Measurements from ENCODE around the gene DRAM1. TPM values are rescaled to one million over a fixed set of nuclear protein-coding genes. Genes with fewer than 3 reads are reported as not detected.
A peak's percentile ranks its signal among the peaks of the same experiment; 100 is the strongest.

DRAM1 gene
- total RNA-seq, 3 donors from 2014 or later (not counting 1 experiment from before 2014, with no cell fraction given): 9.8 to 10.5 (median 10.0) TPM

DNA sequence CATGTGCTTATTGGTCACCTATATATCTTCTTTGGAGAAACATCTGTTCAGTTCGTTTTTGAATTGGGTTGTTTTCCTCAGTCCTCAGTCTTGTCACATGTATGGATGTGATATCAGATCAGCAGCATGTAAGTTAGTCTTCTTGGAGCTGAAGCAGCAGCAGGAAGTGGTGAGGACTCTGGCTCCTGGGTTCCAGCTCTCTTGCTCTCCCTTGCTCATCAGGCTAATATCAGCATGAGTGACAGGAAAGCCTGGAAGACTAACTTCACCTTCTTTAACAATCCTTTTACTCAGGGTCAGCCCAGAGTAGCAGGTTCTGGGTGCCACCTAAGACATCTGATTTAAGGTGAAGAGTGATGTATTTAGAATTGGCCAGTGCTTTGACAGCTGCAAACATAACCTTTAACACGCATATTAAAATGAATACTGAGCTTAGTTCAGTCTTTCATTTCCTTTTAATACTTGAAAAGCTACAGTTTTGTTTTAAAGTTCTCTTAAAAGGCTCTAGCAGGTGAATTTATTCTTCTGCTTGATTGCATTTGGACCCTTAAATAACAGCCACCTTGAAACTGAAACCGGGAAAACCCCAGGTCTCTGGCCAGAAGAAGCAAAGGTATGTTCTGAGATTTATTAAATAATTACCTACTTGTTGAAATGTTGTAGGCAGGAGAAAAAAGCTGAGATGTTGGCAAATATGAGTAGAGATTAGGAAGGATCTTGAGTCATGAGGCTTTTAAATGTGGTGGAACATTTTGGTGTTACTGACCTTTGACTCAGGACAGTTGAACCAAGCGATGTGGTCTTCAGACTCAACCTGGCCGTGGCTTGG is 54.3 kb downstream of the DRAM1 start:
- Histone ChIP-seq H3K4me1 (ENCODE audit: control insufficient read depth, insufficient read depth, low read length) (no peaks in the 10 kb centered on the region), H3K4me3 (ENCODE audit: low read length) (no peak overlapping the region), H3K27me3 (ENCODE audit: control insufficient read depth, insufficient read depth, low read length) (no peaks in the 10 kb centered on the region), H3K9me3 (ENCODE audit: control insufficient read depth, insufficient read depth, low read length) (no peaks in the 10 kb centered on the region), H3K36me3 (ENCODE audit: control insufficient read depth, insufficient read depth, low read length) (no peaks in the 10 kb centered on the region), H3K27ac (ENCODE audit: low read length) (peak overlapping the region; percentile 57)
- ATAC-seq: no peak
- intact Hi-C loops (cut with micrococcal nuclease): loop anchor here (10.0 kb wide), 1 partner anchor 843 kb away; no protein-coding TSS in a partner anchor
- no peak for DNase-seq
- no peaks in the 10 kb centered on the region for H3K9me3 Mint-ChIP-seq
- H3K4me1 Mint-ChIP-seq: no peaks in the 10 kb centered on the region
- 58% methylated on average over 3 of the region's 5 CpGs for WGBS (ENCODE audit: insufficient coverage)
- no peaks in the 10 kb centered on the region for H3K36me3 Mint-ChIP-seq
- no peak overlapping the region for H3K27ac Mint-ChIP-seq
- TF ChIP-seq, protein P1, sequence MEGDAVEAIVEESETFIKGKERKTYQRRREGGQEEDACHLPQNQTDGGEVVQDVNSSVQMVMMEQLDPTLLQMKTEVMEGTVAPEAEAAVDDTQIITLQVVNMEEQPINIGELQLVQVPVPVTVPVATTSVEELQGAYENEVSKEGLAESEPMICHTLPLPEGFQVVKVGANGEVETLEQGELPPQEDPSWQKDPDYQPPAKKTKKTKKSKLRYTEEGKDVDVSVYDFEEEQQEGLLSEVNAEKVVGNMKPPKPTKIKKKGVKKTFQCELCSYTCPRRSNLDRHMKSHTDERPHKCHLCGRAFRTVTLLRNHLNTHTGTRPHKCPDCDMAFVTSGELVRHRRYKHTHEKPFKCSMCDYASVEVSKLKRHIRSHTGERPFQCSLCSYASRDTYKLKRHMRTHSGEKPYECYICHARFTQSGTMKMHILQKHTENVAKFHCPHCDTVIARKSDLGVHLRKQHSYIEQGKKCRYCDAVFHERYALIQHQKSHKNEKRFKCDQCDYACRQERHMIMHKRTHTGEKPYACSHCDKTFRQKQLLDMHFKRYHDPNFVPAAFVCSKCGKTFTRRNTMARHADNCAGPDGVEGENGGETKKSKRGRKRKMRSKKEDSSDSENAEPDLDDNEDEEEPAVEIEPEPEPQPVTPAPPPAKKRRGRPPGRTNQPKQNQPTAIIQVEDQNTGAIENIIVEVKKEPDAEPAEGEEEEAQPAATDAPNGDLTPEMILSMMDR (IDR thresholded peaks at IDR 0.05): no peak
- no peak overlapping the region for H3K4me3 Mint-ChIP-seq
- H3K27me3 Mint-ChIP-seq (ENCODE audit: low read depth in 2 of 2): peaks cover 11 to 12% of the 10 kb centered on the region in 2 donors

DNA sequence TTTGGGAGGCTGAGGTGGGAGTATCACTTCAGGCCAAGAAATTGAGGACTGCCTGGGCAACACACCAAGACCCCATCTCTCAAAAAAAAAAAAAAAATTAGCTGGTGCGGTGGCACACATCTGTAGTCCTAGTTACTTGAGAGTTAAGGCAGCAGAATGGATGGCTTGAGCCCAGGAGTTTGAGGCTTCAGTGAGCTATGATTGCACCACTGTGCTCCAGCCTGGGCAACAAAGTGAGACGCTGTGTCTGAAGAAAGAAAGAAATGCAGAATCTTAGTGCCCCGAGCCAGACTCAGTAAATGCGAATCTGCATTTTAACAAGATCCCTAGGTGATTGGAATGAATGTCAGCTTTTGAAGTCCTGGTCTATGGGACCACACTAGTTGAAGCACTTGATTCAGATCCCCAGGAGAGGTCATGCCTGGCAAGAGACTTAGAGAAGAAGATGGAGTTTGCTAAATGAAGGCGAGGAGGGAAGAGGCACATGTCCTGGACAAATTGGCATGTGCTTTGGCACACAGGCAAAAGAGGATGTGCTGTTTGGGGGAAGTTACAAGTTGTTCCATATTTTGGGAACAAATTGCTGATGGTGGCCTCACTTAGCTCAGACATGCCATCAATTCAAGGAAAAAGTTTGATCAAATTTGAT is 56.6 kb downstream of the DRAM1 start:
- no peaks in the 10 kb centered on the region for H3K4me1 Mint-ChIP-seq
- 79% methylated on average over 5 of the region's 5 CpGs for WGBS (ENCODE audit: insufficient coverage)
- no peaks in the 10 kb centered on the region for H3K9me3 ChIP-seq (ENCODE audit: control insufficient read depth, insufficient read depth, low read length)
- H3K27ac ChIP-seq (ENCODE audit: low read length): no peak overlapping the region
- peaks cover 16 to 19% of the 10 kb centered on the region in 2 donors for H3K27me3 Mint-ChIP-seq (ENCODE audit: low read depth in 2 of 2)
- ATAC-seq (no peak), DNase-seq (no peak)
- H3K27me3 ChIP-seq (ENCODE audit: control insufficient read depth, insufficient read depth, low read length): no peaks in the 10 kb centered on the region
- no peaks in the 10 kb centered on the region for H3K9me3 Mint-ChIP-seq
- no peaks in the 10 kb centered on the region for H3K36me3 ChIP-seq (ENCODE audit: control insufficient read depth, insufficient read depth, low read length)
- no peak overlapping the region for H3K27ac Mint-ChIP-seq
- H3K4me1 ChIP-seq (ENCODE audit: control insufficient read depth, insufficient read depth, low read length): no peaks in the 10 kb centered on the region
- H3K36me3 Mint-ChIP-seq: no peaks in the 10 kb centered on the region
- no peak overlapping the region for H3K4me3 Mint-ChIP-seq
- intact Hi-C loops (cut with micrococcal nuclease): loop anchor here (10.0 kb wide), 1 partner anchor 841 kb away; no protein-coding TSS in a partner anchor
- no peak overlapping the region for H3K4me3 ChIP-seq (ENCODE audit: low read length)
- TF ChIP-seq, protein P1 (IDR thresholded peaks at IDR 0.05): no peak

- no peaks in the 10 kb centered on the region for H3K36me3 Mint-ChIP-seq
- ATAC-seq (peak in 2 of 3 donors; percentile 49 to 82), DNase-seq (no peak)
- Histone ChIP-seq H3K9me3 (ENCODE audit: control insufficient read depth, insufficient read depth, low read length) (no peaks in the 10 kb centered on the region), H3K4me1 (ENCODE audit: control insufficient read depth, insufficient read depth, low read length) (no peaks in the 10 kb centered on the region), H3K27me3 (ENCODE audit: control insufficient read depth, insufficient read depth, low read length) (no peaks in the 10 kb centered on the region), H3K27ac (ENCODE audit: low read length) (no peak overlapping the region), H3K4me3 (ENCODE audit: low read length) (no peak overlapping the region), H3K36me3 (ENCODE audit: control insufficient read depth, insufficient read depth, low read length) (no peaks in the 10 kb centered on the region)
- H3K9me3 Mint-ChIP-seq: no peaks in the 10 kb centered on the region
- TF ChIP-seq, protein P1 (IDR thresholded peaks at IDR 0.05): no peak
- H3K27ac Mint-ChIP-seq: no peak overlapping the region
- H3K27me3 Mint-ChIP-seq (ENCODE audit: low read depth in 2 of 2): peaks cover 16 to 23% of the 10 kb centered on the region in 2 donors
- 44% methylated on average over 7 of the region's 9 CpGs for WGBS (ENCODE audit: insufficient coverage)
- intact Hi-C loops (cut with micrococcal nuclease): loop anchor here (10.0 kb wide), 1 partner anchor 839 kb away; no protein-coding TSS in a partner anchor
- no peaks in the 10 kb centered on the region for H3K4me1 Mint-ChIP-seq
- no peak overlapping the region for H3K4me3 Mint-ChIP-seq
These were observed 58.7 kb downstream of the DRAM1 start for GRCh38 chr12:101935890-101936746.
